ENCODE results near the gene UNC119B.

UNC119B gene

DNA sequence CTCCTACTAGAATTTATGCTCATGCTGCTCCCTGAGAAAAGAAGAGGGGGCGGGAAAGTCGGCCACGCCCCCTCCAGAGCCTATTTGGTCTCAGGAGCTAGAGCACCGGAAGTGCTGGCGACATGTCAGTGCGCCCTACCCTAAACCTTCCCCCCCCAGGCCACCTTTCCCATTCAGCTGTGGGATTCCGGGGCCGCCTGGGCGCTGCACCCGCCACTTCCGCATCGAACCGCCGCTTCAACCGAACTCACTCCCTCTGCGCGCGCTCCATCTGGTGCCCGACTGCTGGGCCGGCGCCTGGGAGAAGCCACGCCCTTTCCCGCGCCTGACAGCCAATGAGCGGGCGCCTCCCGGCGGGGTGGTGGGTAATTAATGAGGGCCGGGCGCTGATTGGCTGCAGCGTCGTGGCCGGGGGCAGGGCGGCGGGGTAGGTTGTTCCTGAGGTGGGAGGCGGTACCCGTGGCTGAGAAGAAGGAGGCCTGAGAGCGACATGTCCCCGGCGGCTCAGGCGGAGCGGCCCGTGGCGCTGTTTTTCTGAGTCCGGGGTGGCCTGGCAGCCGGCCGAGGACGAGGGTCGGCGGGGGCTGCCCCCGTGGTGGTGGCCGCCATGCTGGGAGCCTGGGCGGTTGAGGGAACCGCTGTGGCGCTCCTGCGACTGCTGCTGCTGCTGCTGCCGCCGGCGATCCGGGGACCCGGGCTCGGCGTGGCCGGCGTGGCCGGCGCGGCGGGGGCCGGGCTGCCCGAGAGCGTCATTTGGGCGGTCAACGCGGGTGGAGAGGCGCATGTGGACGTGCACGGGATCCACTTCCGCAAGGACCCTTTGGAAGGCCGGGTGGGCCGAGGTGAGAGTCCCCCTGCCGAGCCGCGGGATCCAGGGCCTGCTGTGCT is 23.3 kb upstream of the UNC119B start, which contains the start of gene MLEC:
MLEC (plus strand) TSS at position 460 of the 888 bp plus-strand sequence; CDS start at position 608, 148 bp downstream.
- DNase-seq (ENCODE audit: low read depth, low spot score), result peak; percentile 98
- peak within 1 kb of the TSS; percentile 89 for H3K4me3 ChIP-seq (ENCODE audit: low read length)

- H3K4me3 ChIP-seq (ENCODE audit: low read length), result peak overlapping the region; percentile 89
- DNase-seq (ENCODE audit: low read depth, low spot score), result no peak
Observed at GRCh38 chr12:120687578-120688289, 22.5 kb upstream of the UNC119B start.

DNA sequence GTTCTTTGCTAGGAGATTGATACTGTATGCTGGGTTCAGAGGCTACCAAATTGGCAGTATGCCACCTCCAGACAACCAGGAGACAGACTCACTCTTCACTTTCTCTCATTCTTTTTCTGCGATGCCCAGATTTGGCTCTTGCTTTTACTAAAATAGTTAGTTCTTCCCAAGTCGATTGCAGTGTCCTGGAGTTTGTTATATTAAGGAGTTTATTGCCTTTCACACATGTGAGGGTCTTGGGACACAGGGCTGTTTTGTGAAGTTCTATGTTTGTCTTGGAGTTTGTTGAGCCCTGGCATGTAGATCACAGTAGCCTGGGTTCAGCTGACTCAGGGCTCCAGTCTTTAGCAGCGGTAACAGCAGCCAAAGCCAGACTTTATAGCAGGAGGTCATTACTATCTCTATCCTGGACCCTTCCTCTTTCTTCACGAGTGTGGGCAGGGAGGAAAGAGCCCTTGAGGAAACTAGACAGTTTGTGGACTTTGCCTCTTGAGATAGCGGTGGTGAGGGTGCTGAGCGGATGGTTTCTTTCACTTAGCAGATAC is 21.7 kb upstream of the UNC119B start:
- no peak for DNase-seq (ENCODE audit: low read depth, low spot score)
- H3K4me3 ChIP-seq (ENCODE audit: low read length), result peak overlapping the region; percentile 89

DNA sequence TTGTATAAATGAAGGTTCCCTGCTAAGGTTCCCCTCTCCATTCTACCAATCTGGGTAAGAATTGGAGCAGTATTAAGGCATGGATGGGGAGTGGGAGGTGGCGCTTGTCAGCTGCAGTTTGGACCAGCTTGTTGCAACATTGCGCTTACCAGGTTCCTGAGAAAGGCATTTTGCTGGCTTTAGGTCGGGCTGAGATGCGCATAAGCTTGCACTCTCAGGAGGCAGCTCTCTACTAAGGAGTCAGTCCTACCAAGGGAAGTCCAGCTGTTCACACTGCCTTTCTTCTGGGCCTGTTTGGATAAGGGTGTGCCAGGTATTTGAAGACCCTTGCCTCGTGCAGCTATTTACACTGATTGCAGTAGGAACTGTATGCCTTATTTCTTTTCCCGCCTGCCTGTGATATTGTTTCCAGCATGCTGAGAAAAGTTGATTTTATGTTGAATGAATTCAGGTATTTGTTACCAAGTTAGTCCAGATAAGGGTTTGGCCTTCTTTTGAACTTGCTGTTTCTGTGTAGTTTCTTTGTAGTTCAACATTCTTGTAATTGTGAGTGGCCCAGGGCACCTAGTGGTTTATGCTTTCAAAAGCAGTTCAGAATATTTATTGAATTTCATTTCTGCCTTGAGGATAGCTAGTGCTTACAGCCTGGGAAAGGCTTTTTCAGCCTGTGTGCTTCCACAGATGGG is 20.7 kb upstream of the UNC119B start:
- peak overlapping the region; percentile 89 for H3K4me3 ChIP-seq (ENCODE audit: low read length)
- DNase-seq (ENCODE audit: low read depth, low spot score), result no peak

DNA sequence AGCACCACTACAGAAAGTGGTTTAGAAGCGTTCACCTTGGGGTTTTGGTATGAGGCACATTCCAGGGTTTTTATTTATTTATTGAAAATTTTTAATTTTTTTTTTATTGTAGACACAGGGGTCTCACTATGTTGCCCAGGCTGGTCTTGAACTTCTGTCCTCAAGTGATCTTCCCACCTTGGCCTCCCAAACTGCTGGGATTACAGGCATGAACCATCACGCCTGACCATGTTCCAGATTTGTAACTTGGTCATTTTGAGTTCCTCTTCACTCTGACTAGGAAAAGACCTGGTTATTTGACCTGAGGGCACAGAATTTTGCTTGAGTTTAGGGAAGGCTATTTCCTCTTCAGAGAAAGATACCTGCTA is 20.2 kb upstream of the UNC119B start:
- H3K4me3 ChIP-seq (ENCODE audit: low read length), result no peak overlapping the region
- DNase-seq (ENCODE audit: low read depth, low spot score), result no peak

- no peak overlapping the region for H3K4me3 ChIP-seq (ENCODE audit: low read length)
- no peak for DNase-seq (ENCODE audit: low read depth, low spot score)
Observed at GRCh38 chr12:120690978-120691377, 19.3 kb upstream of the UNC119B start.

DNA sequence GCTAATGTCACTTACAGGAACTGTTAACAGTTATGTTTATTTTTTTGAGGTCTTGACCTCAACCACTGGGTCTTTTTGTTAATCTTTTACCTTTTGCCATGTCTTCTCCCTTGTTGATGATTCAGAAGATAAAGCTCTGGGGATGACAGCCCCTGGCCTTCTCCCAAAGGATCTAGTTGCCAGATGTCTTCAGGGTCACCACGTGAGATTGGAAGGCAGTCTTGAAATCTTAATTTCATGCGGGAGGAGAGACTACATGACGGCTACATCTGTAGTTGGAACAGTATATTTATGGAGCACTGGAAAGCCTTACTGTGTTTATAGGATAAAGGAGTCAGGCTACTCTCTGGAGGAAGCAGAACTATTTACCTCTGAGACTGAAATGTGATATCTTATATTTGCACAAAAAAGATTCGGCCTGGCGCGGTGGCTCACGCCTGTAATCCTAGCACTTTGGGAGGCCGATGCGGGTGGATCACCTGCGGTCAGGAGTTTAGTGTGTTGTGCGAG is 17.7 kb upstream of the UNC119B start:
- H3K4me3 ChIP-seq (ENCODE audit: low read length), result no peak overlapping the region

GRCh38 chr12:120693848-120694247 is 16.4 kb upstream of the UNC119B start:
- no peak overlapping the region for H3K4me3 ChIP-seq (ENCODE audit: low read length)
- DNase-seq (ENCODE audit: low read depth, low spot score), result no peak

More for the DNA sequence above, 17.7 kb upstream of the UNC119B start:
- DNase-seq (ENCODE audit: low read depth, low spot score), result no peak

DNA sequence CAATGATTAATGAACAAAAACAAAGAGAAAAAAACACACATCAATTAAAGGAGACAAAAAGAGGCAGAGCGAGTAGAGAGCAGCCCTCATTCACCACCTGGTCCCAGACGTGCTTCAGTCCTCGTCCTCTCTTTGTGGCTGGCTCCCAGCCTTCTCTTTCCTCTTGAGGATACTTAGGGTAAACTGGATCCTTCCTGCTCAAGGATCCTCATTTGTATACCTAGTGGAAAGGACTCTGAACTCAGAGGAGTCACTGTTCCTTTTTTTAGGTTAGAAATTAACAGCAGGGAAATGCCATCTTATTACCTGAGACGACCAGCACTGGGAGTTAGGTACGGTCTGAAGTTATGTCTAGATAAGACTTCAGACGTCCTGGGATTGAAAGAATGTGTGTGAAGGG is 13.6 kb upstream of the UNC119B start:
- no peak for DNase-seq (ENCODE audit: low read depth, low spot score)
- H3K4me3 ChIP-seq (ENCODE audit: low read length), result no peak overlapping the region

DNA sequence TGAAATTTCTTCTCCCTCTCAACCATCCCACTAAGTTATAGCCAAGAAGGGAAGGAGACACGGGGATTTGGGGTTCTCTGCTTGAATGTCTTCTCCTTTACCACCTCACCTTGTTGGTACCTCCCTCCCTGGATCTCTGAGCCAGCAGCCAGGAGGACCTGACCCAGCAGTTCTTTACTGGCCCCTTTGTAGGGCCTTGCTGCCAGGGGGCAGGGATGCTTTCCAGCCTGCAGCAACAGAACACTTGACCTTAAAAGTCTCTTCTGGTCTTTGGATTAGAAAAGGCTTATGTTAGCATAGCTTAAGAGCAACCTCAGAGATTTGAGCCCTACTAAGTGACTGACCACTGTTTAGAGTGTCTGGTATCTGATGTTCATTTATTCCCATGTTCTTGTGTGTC is 12.9 kb upstream of the UNC119B start:
- no peak overlapping the region for H3K4me3 ChIP-seq (ENCODE audit: low read length)
- no peak for DNase-seq (ENCODE audit: low read depth, low spot score)

DNA sequence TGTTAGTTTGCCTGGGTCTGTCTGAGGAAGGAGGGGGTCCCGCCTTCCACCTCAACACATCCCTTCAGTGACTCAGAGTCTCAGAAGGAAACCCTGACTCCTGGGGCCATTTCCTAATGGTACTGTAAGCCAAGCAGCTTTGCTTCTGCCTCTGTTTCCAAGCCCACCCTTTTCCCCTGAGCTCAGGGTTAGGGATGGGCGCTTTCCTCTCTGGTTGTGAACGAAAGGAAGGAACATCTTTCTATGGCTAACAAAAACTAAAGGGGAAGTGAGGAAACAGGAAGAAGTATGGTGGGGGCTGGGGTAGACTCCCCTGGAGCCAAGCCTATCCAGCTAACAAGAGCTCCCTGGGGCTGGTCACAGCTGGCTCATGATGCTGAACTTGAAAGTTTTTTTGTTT is 11.6 kb upstream of the UNC119B start:
- H3K4me3 ChIP-seq (ENCODE audit: low read length), result no peak overlapping the region
- DNase-seq (ENCODE audit: low read depth, low spot score), result no peak

DNA sequence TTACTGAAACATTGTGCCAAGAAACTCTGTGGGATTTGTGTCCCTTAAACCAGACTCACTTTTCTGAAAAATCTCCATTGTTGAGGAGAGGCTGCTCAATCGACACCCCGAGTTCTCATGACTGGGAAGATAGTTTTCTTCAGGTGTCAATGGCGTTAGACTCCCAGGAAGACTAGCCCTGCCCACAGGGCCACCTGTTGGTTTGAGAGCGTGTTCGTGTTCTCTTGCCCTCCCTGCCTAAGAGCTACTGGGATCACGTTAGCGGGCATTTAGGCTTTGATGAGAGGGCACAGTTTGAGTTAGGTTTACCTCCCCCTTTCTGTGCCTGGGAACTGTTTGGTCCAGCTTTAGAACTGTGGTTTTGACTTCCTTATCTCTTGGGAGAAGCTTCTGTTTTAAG is 10.7 kb upstream of the UNC119B start:
- DNase-seq (ENCODE audit: low read depth, low spot score), result no peak
- no peak overlapping the region for H3K4me3 ChIP-seq (ENCODE audit: low read length)

DNA sequence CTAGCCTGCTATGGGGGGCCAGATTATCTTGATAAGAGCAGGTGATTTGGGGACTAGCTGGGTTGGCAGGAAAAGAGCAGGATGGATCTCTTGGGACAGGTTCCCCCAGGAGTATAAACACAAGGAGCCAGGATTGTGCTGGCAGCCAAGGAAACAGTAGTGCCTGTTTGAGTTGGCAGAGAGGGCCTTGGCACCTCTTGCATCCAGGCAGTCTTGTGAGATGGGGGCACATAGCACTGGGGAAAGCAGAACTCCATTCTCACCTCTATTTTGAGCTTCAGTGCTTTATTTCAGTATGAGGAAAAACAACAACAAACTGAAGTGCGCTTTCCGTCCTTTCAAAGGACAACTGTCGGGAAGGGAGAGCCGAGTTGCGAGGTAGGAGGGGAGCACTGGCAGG is 9.4 kb upstream of the UNC119B start:
- no peak for DNase-seq (ENCODE audit: low read depth, low spot score)

DNA sequence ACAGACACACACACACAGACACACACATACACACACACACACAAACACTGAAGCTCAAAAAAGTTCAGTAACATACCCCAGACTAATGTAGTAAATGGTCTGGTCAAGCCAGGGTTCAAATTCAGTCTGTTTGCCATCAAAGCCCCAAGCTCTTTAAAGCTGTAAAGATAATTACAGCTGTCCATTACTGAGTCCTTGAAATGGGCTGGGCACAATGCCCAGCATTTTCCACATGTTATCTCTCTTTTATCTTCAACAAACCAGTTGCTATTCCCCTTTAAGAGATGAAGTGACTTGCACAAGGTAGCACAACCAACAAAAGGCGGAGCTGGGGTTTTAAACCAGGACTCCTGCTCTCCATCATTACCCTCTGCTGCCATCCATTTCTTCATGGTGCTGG is 7.6 kb upstream of the UNC119B start:
- DNase-seq (ENCODE audit: low read depth, low spot score), result no peak
- H3K4me3 ChIP-seq (ENCODE audit: low read length), result no peak overlapping the region

More for the DNA sequence above, 9.4 kb upstream of the UNC119B start:
- H3K4me3 ChIP-seq (ENCODE audit: low read length), result no peak overlapping the region

GRCh38 chr12:120703311-120703942 is 6.8 kb upstream of the UNC119B start:
- H3K4me3 ChIP-seq (ENCODE audit: low read length), result no peak overlapping the region

DNA sequence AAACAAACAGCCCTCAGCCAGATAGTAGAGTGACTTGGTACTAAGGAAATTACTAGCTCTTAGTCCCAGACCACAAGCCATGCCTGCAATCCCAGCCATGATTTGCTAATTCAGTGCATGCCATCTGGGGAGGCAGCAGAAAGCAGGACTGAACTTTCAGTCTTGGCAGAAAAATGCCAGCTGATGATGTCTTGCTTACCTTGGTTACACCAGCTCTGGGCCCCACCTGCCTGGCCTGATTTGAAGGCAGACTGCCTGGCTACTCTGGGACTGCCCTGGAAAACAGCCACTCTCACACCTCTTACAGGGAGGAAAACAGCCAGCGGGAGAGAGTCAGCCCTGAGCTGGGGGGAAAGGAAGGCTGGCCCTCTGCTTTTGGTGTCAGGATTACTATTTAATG is 4.6 kb upstream of the UNC119B start:
- no peak overlapping the region for H3K4me3 ChIP-seq (ENCODE audit: low read length)
- DNase-seq (ENCODE audit: low read depth, low spot score), result no peak

More at GRCh38 chr12:120703311-120703942, 6.8 kb upstream of the UNC119B start:
- no peak for DNase-seq (ENCODE audit: low read depth, low spot score)

DNA sequence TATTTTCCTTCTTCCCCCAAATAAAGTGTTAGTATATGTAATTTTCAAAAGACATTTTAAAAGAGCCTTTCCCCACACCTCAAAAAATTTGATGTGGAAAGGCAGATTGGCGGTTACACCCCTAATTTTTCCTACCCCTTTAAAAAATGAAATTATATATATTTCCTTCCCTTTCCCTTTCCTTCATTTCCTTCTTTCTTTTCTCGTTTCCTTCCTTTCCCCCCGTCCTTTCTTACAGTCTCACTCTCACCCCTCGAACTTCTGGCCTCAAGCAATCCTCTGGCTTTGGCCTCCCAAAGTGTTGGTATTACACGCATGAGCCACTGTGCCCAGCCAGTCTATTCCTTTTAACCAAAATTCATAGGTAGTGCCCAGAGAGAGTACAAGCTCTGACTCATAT is 4.2 kb upstream of the UNC119B start:
- DNase-seq (ENCODE audit: low read depth, low spot score), result no peak
- H3K4me3 ChIP-seq (ENCODE audit: low read length), result no peak overlapping the region

DNA sequence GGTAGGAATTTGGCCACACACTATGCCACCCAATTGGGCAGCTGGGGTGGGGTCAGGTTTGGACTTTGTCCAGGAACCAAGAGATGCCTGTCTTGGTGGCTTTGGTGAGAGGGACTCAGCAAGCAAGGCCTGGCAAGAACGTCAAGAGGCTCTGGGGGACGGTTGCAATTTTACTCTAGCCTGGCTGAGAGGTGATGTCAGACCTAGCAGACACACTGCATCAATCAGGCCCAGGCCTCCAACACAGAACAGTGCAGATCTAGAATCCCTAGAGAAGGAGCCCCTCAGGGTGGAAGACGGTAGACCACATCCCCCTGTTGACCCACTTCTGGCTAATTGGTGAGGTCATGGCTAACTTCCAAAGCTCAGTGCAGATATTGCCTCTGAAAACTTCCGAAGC is 1.6 kb upstream of the UNC119B start:
- no peak overlapping the region for H3K4me3 ChIP-seq (ENCODE audit: low read length)
- DNase-seq (ENCODE audit: low read depth, low spot score), result no peak

DNA sequence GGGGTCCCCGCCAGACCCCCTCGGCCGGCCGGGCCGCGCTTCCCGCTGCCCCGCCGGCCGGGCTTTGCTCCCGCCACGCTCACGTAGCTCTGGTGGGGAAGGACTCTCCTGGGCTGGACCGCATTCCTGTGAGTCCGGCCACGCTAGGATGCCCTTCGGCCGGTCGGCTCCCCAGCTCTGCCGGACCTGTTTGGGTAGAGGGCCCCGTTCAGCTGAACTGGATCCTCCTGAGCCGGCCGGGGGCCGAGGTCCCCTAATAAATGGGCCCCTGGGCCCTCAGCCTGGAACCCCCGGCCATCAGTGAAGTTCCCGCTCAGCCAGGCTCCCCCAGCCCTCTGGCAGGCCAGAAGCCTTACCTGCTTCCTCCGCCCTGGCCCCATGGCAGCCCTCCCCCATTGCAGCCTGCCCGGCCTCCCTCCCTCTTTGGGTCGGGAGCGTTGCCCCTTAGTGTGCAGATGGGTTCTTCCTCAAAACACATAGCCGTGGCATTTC is 593 bp downstream of the UNC119B start:
- DNase-seq (ENCODE audit: low read depth, low spot score), result no peak
- peak overlapping the region; percentile 84 for H3K4me3 ChIP-seq (ENCODE audit: low read length)

All from Jurkat, Clone E6-1 (cell line).